IMR-90 (cell line): ENCODE measurements around the gene NPHP4. TPM values are rescaled to one million over a fixed set of nuclear protein-coding genes. Genes with fewer than 3 reads are reported as not detected.

ENCODE experiments used
- ATAC-seq: fragments of 200-7000 bp; cut with Tn5 transposase; 2 replicates; pipeline ENCODE4 v1.9.1; 2020; ENCODE audit warnings: low read depth, mild to moderate bottlenecking, moderate library complexity
- BruUV-seq: library from RNA; stranded (reverse); fragments of 400-500 nt; replicated peaks from 2 replicates; lab custom pipeline; 2021; lab: Mats Ljungman, UMichigan
- CTCF ChIA-PET: fragments of 300-600 bp; formaldehyde crosslinking; extraction: SDS; loops from one replicate; lab custom pipeline; 2021; ENCODE audit warnings: antibody characterized with exemption; lab: Yijun Ruan, JAX
- POLR2A ChIA-PET: fragments of 300-600 bp; sonication (Branson Sonifier 250); formaldehyde crosslinking; loops from one replicate; lab custom pipeline; 2022; ENCODE audit warnings: antibody characterized with exemption; ENCODE audit not compliant: unreplicated experiment; lab: Charles Lee
- DNase-seq: peaks from one replicate; pipeline ENCODE4 v3.0.0; 2013
- H2AFZ ChIP-seq: replicated peaks from 2 replicates; pipeline ENCODE3; 2013; ENCODE audit warnings: low read length, mild to moderate bottlenecking; ENCODE audit not compliant: poor library complexity
- H2AK5ac ChIP-seq: 2 replicates; pipeline ENCODE4 v1.6.1; 2013; ENCODE audit warnings: low read depth, low read length, inconsistent platforms
- H2AK9ac ChIP-seq: replicated peaks from 2 replicates; pipeline ENCODE3; 2013; ENCODE audit warnings: mild to moderate bottlenecking, low read depth, low read length, moderate library complexity; ENCODE audit not compliant: poor library complexity
- H2BK120ac ChIP-seq: 2 replicates; pipeline ENCODE4 v1.6.1; 2013; ENCODE audit warnings: low read depth, low read length, inconsistent platforms
- H2BK15ac ChIP-seq: 3 replicates; pipeline ENCODE4 v1.6.1; 2013; ENCODE audit warnings: low read depth, low read length, inconsistent platforms
- H2BK20ac ChIP-seq: 2 replicates; pipeline ENCODE4 v1.6.1; 2013; ENCODE audit warnings: low read depth, mild to moderate bottlenecking, inconsistent platforms, low read length, moderate library complexity
- H2BK5ac ChIP-seq: 2 replicates; pipeline ENCODE4 v1.6.1; 2013; ENCODE audit warnings: mild to moderate bottlenecking, low read depth, low read length, inconsistent platforms; ENCODE audit not compliant: poor library complexity, severe bottlenecking
- H3K14ac ChIP-seq: replicated peaks from 2 replicates; pipeline ENCODE4 v1.6.1; 2013; ENCODE audit warnings: low read depth, low read length, inconsistent platforms
- H3K18ac ChIP-seq: 2 replicates; pipeline ENCODE4 v1.6.1; 2013; ENCODE audit warnings: low read depth, low read length, control low read depth
- H3K23ac ChIP-seq: 2 replicates; pipeline ENCODE4 v1.6.1; 2013; ENCODE audit warnings: low read depth, low read length, inconsistent platforms
- H3K27ac ChIP-seq: 2 replicates; pipeline ENCODE4 v1.5.1; 2013; ENCODE audit warnings: mild to moderate bottlenecking, control low read depth, low read length; ENCODE audit not compliant: insufficient read depth
- H3K27me3 ChIP-seq: 2 replicates; pipeline ENCODE4 v1.6.1; 2013; ENCODE audit warnings: low read length; ENCODE audit not compliant: control insufficient read depth, insufficient read depth
- H3K36me3 ChIP-seq: 2 replicates; pipeline ENCODE4 v1.6.1; 2013; ENCODE audit warnings: low read length, mixed read lengths; ENCODE audit not compliant: control insufficient read depth, insufficient read depth
- H3K4ac ChIP-seq: 2 replicates; pipeline ENCODE4 v1.6.1; 2013; ENCODE audit warnings: low read depth, low read length, inconsistent platforms
- H3K4me1 ChIP-seq: 2 replicates; pipeline ENCODE4 v1.6.1; 2013; ENCODE audit warnings: low read length, mixed read lengths; ENCODE audit not compliant: control insufficient read depth, insufficient read depth
- H3K4me2 ChIP-seq: 2 replicates; pipeline ENCODE4 v1.6.1; 2013; ENCODE audit warnings: low read depth, mild to moderate bottlenecking, control low read depth, low read length, moderate library complexity
- H3K4me3 ChIP-seq: 2 replicates; pipeline ENCODE4 v1.5.1; 2013; ENCODE audit warnings: low read depth, mild to moderate bottlenecking, control low read depth, low read length, moderate library complexity; ENCODE audit not compliant: insufficient read depth
- H3K56ac ChIP-seq: 2 replicates; pipeline ENCODE4 v1.6.1; 2013; ENCODE audit warnings: low read length, inconsistent platforms; ENCODE audit not compliant: insufficient read depth; ENCODE audit errors: extremely low read depth
- H3K79me1 ChIP-seq, 2 experiments: 2 replicates each; pipeline ENCODE4 v1.6.1; 2013; ENCODE audit warnings: low read length in 2 of 2, inconsistent platforms in 1 of 2, low read depth in 1 of 2
- H3K9ac ChIP-seq: 2 replicates; pipeline ENCODE4 v1.6.1; 2013; ENCODE audit warnings: low read depth, low read length, control low read depth
- H3K9me1 ChIP-seq: 2 replicates; pipeline ENCODE4 v1.6.1; 2013; ENCODE audit warnings: low read length, inconsistent platforms; ENCODE audit not compliant: insufficient read depth
- H3K9me3 ChIP-seq: 2 replicates; pipeline ENCODE4 v1.6.1; 2013; ENCODE audit warnings: low read length; ENCODE audit not compliant: control insufficient read depth, insufficient read depth
- H4K20me1 ChIP-seq: 2 replicates; pipeline ENCODE4 v1.6.1; 2013; ENCODE audit warnings: low read length, inconsistent platforms; ENCODE audit not compliant: insufficient read depth
- H4K5ac ChIP-seq: 2 replicates; pipeline ENCODE4 v1.6.1; 2013; ENCODE audit warnings: mild to moderate bottlenecking, low read depth, low read length, control low read depth
- H4K8ac ChIP-seq, 2 experiments: 2 replicates each; pipeline ENCODE4 v1.6.1; 2013; ENCODE audit warnings: low read depth in 2 of 2, low read length in 2 of 2, control low read depth in 1 of 2, inconsistent platforms in 1 of 2
- H4K91ac ChIP-seq: 2 replicates; pipeline ENCODE4 v1.6.1; 2013; ENCODE audit warnings: low read depth, low read length, inconsistent platforms; ENCODE audit not compliant: insufficient read depth
- BHLHE40 ChIP-seq: fragments of 150-350 bp; IDR thresholded peaks from 2 replicates; pipeline ENCODE4 v1.6.1; 2016; ENCODE audit warnings: mild to moderate bottlenecking, low read depth, low read length
- CEBPB ChIP-seq: IDR thresholded peaks from 2 replicates; pipeline ENCODE4 v1.6.1; 2012; ENCODE audit warnings: low read depth, low read length, improper control_type of control experiment
- CHD1 ChIP-seq: IDR thresholded peaks from 2 replicates; pipeline ENCODE4 v1.6.1; 2012; ENCODE audit warnings: low read depth, low read length, improper control_type of control experiment
- CTCF ChIP-seq: conservative IDR thresholded peaks from 2 replicates; pipeline ENCODE4 v1.5.1; 2012; ENCODE audit warnings: mild to moderate bottlenecking, low read depth, low read length, improper control_type of control experiment
- ELK1 ChIP-seq: fragments of 150-350 bp; IDR thresholded peaks from 2 replicates; pipeline ENCODE4 v1.6.1; 2016; ENCODE audit warnings: low read depth, mild to moderate bottlenecking, low read length, moderate library complexity, borderline replicate concordance
- FOS ChIP-seq: fragments of 150-350 bp; IDR thresholded peaks from 2 replicates; pipeline ENCODE4 v1.6.1; 2016; ENCODE audit warnings: low read depth, low read length
- MAFK ChIP-seq: IDR thresholded peaks from 2 replicates; pipeline ENCODE4 v1.6.1; 2012; ENCODE audit warnings: low read depth, low read length, improper control_type of control experiment
- MAZ ChIP-seq: IDR thresholded peaks from 2 replicates; pipeline ENCODE4 v1.6.1; 2012; ENCODE audit warnings: low read depth, mild to moderate bottlenecking, low read length, improper control_type of control experiment, moderate library complexity, borderline replicate concordance
- MXI1 ChIP-seq: IDR thresholded peaks from 2 replicates; pipeline ENCODE4 v1.6.1; 2012; ENCODE audit warnings: low read depth, mild to moderate bottlenecking, low read length, moderate library complexity, borderline replicate concordance
- NFE2L2 ChIP-seq: fragments of 150-350 bp; IDR thresholded peaks from 2 replicates; pipeline ENCODE4 v1.6.1; 2016; ENCODE audit warnings: low read depth, mild to moderate bottlenecking, low read length
- POLR2A ChIP-seq: IDR thresholded peaks from 2 replicates; pipeline ENCODE4 v1.6.1; 2012; ENCODE audit warnings: mild to moderate bottlenecking, low read depth, low read length
- RCOR1 ChIP-seq: IDR thresholded peaks from 2 replicates; pipeline ENCODE4 v1.6.1; 2012; ENCODE audit warnings: mild to moderate bottlenecking, low read length, improper control_type of control experiment; ENCODE audit not compliant: insufficient replicate concordance
- RFX5 ChIP-seq: IDR thresholded peaks from 2 replicates; pipeline ENCODE4 v1.8.0; 2012; ENCODE audit warnings: low read depth, mild to moderate bottlenecking, low read length, moderate library complexity
- SMC3 ChIP-seq: fragments of 150-350 bp; IDR thresholded peaks from 2 replicates; pipeline ENCODE4 v1.6.1; 2016; ENCODE audit warnings: low read depth, mild to moderate bottlenecking, antibody characterized with exemption, low read length, moderate library complexity
- WGBS, 2 experiments: methylation state at CpG; one replicate each; pipeline versions ENCODE4 v1.1.5 to v1.1.7; 2013; ENCODE audit warnings: missing lambda C conversion rate in 2 of 2; ENCODE audit not compliant: insufficient read length in 1 of 2; ENCODE audit errors: extremely low coverage in 2 of 2; 5-methylcytosine and 5-hydroxymethylcytosine counted together
- dilution Hi-C: fragments of 300-500 bp; cut with HindIII; formaldehyde crosslinking; loops from one replicate; pipeline ENCODE4 v1.14.3; 2018; ENCODE audit warnings: low sequenced_read_pairs; ENCODE audit not compliant: unreplicated experiment
- in situ Hi-C: fragments of 300-500 bp; cut with MboI; formaldehyde crosslinking; loops from 3 replicates; pipeline ENCODE4 v1.14.3; 2019; ENCODE audit warnings: low sequenced_read_pairs, inconsistent platforms, mixed read lengths
- intact Hi-C: fragments of 100-400 bp; cut with micrococcal nuclease; formaldehyde crosslinking; loops from 2 replicates; pipeline ENCODE4 v1.10.0; 2022
- polyA plus RNA-seq, 3 experiments: library from polyadenylated mRNA; depleted of rRNA; stranded (reverse); fragments of >200 nt; gene quantifications; 2 replicates each; pipeline ENCODE4 v1.2.3, GENCODE V29; 2012; ENCODE audit warnings: low replicate concordance in 1 of 3
- total RNA-seq: library from RNA; depleted of rRNA; stranded (reverse); fragments of >200 nt; gene quantifications from 2 replicates; pipeline ENCODE4 v1.2.3, GENCODE V29; 2012

NPHP4 gene
- total and polyA plus RNA-seq, 2 of the 4 experiments (the other 2 are of a cell fraction), result 2.0 to 5.5 TPM

- no peaks in the 10 kb centered on the region for H3K27me3 ChIP-seq
- peaks cover 6% of the 10 kb centered on the region; the same call in 1 of the 2 replicates for H3K9me1 ChIP-seq
- H2AFZ ChIP-seq, result no peak overlapping the region
- no peak overlapping the region for H2AK9ac ChIP-seq
- no peak overlapping the region for H4K5ac ChIP-seq
- no peak overlapping the region for H4K8ac ChIP-seq
- no TSS peak for BruUV-seq
- no peak overlapping the region for H2BK5ac ChIP-seq
- ChIA-PET CTCF (no interaction called here), POLR2A (no interaction called here)
- H3K56ac ChIP-seq, result no peak overlapping the region
- peaks cover 1% of the 10 kb centered on the region for H3K36me3 ChIP-seq
- dilution Hi-C loops (no loop called here), intact Hi-C loops (no loop called here), in situ Hi-C loops (no loop called here)
- H3K23ac ChIP-seq, result no peak overlapping the region
- 0 out of 2 replicates have a peak, but pooled peaks cover 3% of the 10 kb centered on the region for H4K20me1 ChIP-seq
- H3K18ac ChIP-seq, result no peak overlapping the region
- no peak overlapping the region for H3K4me3 ChIP-seq
- H3K14ac ChIP-seq, result no peak overlapping the region
- peaks cover 6% of the 10 kb centered on the region for H3K4me1 ChIP-seq
- no peak overlapping the region for H2BK20ac ChIP-seq
- no peak overlapping the region for H3K4ac ChIP-seq
- TF ChIP-seq MAZ (no peak), SMC3 (no peak), CTCF (no peak), BHLHE40 (no peak), FOS (no peak), CHD1 (no peak), RFX5 (no peak), MXI1 (no peak), MAFK (no peak), RCOR1 (no peak), ELK1 (no peak), POLR2A (no peak), NFE2L2 (no peak), CEBPB (no peak)
- no peak overlapping the region for H2BK15ac ChIP-seq
- WGBS, 2 experiments, result 100% methylated on average over 2 of the region's 7 CpGs; no CpG with 5 or more reads in 1 of the 2 experiments
- ATAC-seq (no peak), DNase-seq (no peak)
- no peak overlapping the region for H3K9ac ChIP-seq
- no peak overlapping the region for H2AK5ac ChIP-seq
- no peak overlapping the region for H2BK120ac ChIP-seq
- no peak overlapping the region for H4K91ac ChIP-seq
- no peaks in the 10 kb centered on the region for H3K79me1 ChIP-seq
- no peaks in the 10 kb centered on the region for H3K9me3 ChIP-seq
- H3K27ac ChIP-seq, result no peak overlapping the region
- no peak overlapping the region for H3K4me2 ChIP-seq
These were observed 50.6 kb downstream of the NPHP4 start for GRCh38 chr1:5941671-5942070.
